ENCODE results near the gene SH3RF3.

Gene SH3RF3

DNA sequence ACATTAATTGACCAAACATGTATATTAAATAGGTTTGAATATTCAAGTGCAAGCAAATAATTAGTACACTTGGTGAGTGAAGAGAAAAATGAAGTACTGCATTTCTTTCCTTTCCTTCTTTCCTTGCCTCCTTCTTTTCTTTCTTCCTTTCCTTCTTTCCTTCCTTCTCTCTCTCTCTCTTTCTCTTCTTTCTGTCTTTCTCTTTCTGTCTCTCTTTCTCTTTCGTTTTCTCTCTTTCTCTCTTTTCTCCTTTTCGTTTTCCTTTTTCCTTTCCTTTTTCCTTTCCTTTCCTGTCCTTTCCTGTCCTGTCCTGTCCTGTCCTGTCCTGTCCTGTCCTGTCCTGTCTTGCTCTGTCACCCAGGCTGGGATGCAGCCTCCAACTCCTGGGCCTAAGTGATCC, 119.6 kb downstream of the SH3RF3 start:
- no peak overlapping the region for H3K4me3 ChIP-seq (ENCODE audit: low read depth, low read length)
- TF ChIP-seq, protein P1, sequence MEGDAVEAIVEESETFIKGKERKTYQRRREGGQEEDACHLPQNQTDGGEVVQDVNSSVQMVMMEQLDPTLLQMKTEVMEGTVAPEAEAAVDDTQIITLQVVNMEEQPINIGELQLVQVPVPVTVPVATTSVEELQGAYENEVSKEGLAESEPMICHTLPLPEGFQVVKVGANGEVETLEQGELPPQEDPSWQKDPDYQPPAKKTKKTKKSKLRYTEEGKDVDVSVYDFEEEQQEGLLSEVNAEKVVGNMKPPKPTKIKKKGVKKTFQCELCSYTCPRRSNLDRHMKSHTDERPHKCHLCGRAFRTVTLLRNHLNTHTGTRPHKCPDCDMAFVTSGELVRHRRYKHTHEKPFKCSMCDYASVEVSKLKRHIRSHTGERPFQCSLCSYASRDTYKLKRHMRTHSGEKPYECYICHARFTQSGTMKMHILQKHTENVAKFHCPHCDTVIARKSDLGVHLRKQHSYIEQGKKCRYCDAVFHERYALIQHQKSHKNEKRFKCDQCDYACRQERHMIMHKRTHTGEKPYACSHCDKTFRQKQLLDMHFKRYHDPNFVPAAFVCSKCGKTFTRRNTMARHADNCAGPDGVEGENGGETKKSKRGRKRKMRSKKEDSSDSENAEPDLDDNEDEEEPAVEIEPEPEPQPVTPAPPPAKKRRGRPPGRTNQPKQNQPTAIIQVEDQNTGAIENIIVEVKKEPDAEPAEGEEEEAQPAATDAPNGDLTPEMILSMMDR (IDR thresholded peaks at IDR 0.05; ENCODE audit: control insufficient read depth, extremely low read depth, insufficient read depth) = no peak
- no peak for DNase-seq (ENCODE audit: low read depth)

DNA sequence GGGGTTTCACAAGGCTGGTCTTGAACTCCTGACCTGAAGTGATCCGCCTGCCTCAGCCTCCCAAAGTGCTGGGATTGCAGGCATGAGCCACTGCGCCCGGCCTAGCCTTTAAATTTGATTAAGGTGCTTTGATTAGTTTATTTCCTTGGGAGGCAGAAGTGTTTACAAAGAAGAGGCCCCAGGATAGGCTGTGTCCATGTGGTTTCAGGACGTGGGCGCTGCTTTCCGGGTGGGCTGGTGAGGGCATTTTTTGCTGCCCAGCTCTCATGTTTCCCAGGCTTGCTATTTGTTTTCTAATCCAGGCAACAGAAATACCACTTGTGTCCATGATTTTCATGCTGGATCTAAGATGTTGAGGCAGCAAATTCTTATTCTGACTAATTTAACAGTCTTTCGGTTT, 124.2 kb downstream of the SH3RF3 start:
- TF ChIP-seq, protein P1 (IDR thresholded peaks at IDR 0.05; ENCODE audit: control insufficient read depth, extremely low read depth, insufficient read depth) = no peak

DNA sequence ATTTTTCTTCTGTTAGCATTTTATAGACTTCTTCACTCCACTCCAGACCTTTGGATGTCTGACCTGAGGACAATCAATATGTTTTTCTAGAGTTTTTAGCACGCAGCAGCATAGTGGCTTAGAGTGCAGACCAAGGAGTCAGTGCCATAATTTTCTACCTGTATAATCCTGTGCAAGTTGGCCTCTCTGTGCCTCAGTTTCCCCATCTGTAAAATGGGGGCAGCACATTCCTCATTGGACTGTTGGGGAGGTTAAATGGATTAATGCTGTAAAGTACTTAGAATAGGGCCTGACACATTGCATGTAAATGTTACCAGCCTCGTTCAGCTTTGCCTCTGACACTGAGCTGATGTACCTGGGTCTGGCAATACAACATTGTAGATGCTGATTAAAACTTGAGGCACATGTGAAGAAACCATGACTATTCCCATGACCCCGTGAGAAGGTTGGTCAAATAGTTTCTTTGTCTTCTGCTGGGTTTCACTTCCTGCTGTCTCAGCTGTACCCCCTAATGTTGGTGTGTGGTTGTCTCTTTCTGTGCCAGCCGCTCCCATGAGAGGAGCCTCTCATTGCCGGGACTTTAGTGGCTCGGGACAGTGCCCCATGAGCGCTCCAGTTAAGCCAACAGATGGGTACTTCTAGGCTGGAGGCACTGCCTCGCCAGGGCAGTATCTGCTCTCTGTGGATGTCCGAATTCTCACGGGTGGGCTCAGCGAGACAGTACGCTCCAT, 125.3 kb downstream of the SH3RF3 start:
- no peak overlapping the region for H3K4me3 ChIP-seq (ENCODE audit: low read depth, low read length)
- no peak for DNase-seq (ENCODE audit: low read depth)
- TF ChIP-seq, protein P1 (IDR thresholded peaks at IDR 0.05; ENCODE audit: control insufficient read depth, extremely low read depth, insufficient read depth) = no peak

More for the DNA sequence above, 124.2 kb downstream of the SH3RF3 start:
- DNase-seq (ENCODE audit: low read depth) = no peak
- no peak overlapping the region for H3K4me3 ChIP-seq (ENCODE audit: low read depth, low read length)

DNA sequence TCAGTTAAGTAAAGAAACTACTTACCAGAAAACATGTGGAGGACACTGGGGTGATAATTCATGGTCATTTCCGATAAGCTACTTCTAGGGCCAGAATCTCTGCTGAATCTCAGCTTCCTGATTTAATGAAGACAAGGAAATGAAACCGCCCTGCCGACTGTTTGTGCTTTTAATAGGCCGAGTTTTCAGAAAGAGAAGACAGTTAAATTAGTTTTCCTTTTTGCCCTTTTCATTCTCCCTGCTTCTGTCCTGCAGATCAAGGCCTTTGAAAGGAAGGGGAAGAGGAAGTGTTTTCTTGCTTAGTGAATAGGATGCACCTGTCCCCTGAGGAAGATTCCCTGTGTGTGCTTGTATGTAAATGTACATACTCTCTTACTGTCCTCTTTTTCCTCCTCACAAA, 126.6 kb downstream of the SH3RF3 start:
- no peak overlapping the region for H3K4me3 ChIP-seq (ENCODE audit: low read depth, low read length)
- no peak for DNase-seq (ENCODE audit: low read depth)
- TF ChIP-seq, protein P1 (IDR thresholded peaks at IDR 0.05; ENCODE audit: control insufficient read depth, extremely low read depth, insufficient read depth) = no peak

- TF ChIP-seq, protein P1 (IDR thresholded peaks at IDR 0.05; ENCODE audit: control insufficient read depth, extremely low read depth, insufficient read depth) = no peak
- no peak overlapping the region for H3K4me3 ChIP-seq (ENCODE audit: low read depth, low read length)
- no peak for DNase-seq (ENCODE audit: low read depth)
Observed at GRCh38 chr2:109256111-109256510, 127.1 kb downstream of the SH3RF3 start.

GRCh38 chr2:109256921-109257320, 127.9 kb downstream of the SH3RF3 start:
- TF ChIP-seq, protein P1 (IDR thresholded peaks at IDR 0.05; ENCODE audit: control insufficient read depth, extremely low read depth, insufficient read depth) = no peak
- no peak for DNase-seq (ENCODE audit: low read depth)
- no peak overlapping the region for H3K4me3 ChIP-seq (ENCODE audit: low read depth, low read length)

DNA sequence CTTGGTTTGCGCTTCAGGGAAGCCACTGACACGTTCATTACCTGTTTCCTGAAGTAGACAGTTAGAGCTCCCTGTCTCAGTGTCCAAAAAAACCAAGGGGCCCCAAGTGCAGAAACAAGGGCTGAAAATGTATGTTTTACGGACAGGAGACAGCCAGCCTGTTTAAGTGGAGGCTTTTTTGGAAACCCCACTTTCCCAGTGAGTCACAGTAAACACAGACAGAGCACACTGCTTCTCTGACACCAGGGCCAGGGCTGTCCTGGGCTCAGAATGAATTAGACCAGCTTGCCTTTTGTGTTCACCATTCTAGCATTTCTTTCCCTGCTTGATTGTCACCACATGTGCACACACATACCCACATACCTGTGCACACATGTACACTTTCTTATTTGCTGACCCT, 128.6 kb downstream of the SH3RF3 start:
- DNase-seq (ENCODE audit: low read depth) = no peak
- TF ChIP-seq, protein P1 (IDR thresholded peaks at IDR 0.05; ENCODE audit: control insufficient read depth, extremely low read depth, insufficient read depth) = no peak
- no peak overlapping the region for H3K4me3 ChIP-seq (ENCODE audit: low read depth, low read length)
